Transverse colon (tissue), 3 donors: Measurements from ENCODE around the gene PAFAH2.

Experiments used
- POLR2A ChIP-seq: fragments of 450-650 bp; IDR thresholded peaks from one replicate; pipeline ENCODE4 v1.6.1; 2016; ENCODE audit warnings: antibody characterized with exemption, mild to moderate bottlenecking, moderate library complexity
- TF ChIP-seq, protein P1 (sequence below), 5 experiments: fragments of 200-600 bp in 3 of 5; fragments of 450-650 bp in 2 of 5; sonication (generic) in 3 of 5; IDR thresholded peaks; 1 replicate in 2 of 5; 2 replicates in 3 of 5; pipeline ENCODE4 v1.5.1; 2016 to 2017; ENCODE audit warnings: antibody characterized with exemption in 5 of 5, inconsistent platforms in 3 of 5, mild to moderate bottlenecking in 2 of 5, moderate library complexity in 1 of 5

DNA sequence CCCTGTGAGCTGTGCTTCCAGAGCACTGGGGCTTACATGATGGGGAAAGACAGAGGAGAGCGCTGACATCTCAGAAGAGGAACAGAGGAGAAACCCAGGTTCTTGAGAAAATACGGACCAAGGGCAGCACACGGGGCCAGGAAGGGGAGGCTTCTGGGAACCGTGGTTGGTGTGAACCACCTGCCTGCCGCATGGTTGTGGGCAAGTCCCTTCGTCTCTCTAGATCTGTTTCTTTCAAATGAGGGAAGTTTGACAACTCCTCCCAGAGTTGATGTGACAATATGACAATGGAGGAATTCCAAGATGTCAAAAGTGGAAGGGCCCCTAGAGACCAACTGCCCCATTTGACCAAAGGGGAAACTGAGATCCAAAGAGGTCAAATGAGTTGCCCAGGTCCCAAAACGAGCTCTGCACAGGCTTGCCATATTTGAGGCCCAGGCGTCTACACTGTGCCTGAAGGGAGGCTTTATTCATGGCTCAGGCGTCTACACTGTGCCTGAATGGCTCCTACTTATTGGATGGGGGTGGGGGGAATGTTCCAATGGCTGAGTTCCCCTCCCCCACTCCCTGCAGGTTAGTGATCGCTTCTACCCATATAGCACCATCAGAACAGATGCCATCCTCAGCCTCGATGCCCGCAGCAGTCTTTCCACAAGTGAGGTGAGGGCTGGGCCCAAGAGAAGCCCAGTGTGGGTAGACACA, 34.9 kb upstream of the PAFAH2 start:
- TF ChIP-seq, protein P1, sequence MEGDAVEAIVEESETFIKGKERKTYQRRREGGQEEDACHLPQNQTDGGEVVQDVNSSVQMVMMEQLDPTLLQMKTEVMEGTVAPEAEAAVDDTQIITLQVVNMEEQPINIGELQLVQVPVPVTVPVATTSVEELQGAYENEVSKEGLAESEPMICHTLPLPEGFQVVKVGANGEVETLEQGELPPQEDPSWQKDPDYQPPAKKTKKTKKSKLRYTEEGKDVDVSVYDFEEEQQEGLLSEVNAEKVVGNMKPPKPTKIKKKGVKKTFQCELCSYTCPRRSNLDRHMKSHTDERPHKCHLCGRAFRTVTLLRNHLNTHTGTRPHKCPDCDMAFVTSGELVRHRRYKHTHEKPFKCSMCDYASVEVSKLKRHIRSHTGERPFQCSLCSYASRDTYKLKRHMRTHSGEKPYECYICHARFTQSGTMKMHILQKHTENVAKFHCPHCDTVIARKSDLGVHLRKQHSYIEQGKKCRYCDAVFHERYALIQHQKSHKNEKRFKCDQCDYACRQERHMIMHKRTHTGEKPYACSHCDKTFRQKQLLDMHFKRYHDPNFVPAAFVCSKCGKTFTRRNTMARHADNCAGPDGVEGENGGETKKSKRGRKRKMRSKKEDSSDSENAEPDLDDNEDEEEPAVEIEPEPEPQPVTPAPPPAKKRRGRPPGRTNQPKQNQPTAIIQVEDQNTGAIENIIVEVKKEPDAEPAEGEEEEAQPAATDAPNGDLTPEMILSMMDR (IDR thresholded peaks at IDR 0.05): no peak
- no peak for TF ChIP-seq POLR2A
